ENCODE results near the gene HELQ.
"Not testable (repeated sequence)": the region's sequence is repeated elsewhere in the genome, so short reads cannot be mapped to it uniquely, and the experiment has no call there.

The HELQ gene

DNA sequence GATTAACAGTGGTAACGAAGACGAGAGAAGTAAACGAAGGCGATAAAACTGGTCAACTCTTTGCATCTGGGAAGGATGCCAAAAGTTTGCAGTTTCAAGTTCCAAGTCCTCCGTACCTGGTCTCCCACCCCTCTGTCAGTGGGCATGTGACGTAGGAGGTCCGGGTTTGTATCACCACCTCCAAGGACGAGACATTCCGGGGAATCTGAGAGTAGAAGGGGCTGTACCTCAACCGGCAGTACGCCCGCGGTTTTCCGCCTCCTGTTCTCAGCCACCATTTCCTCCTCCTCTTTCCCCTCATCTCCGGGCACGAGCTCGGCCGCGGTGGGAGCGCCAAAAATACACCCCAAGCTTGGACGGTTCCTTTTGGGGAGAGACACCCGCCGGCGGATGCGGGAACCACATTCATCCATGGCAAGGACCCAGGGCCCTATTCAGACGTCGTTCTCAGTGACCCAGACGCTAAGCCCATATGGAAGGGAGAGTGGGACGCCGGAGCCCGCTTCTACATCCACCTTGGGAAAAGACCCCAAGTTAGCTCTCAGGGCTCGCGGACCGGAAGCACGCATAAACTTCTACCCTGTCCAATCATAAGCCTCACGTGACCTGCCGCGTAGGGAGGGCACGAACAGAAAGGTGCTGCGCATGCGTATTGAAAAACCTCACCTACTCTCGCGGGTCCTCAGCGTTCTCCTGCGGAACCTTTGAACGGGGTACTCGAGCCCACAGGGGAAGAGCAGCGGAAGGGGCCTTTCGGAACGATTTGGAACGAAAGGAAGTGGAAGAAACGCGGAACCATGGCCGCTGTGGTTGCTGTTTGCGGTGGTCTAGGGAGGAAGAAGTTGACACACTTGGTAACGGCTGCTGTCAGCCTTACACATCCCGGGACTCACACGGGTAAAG, at the start of gene HELQ, which contains the start of gene MRPS18C:
TSS of gene HELQ (minus strand) at position 543 of the 903 bp plus-strand sequence. CDS start at position 413, 130 bp downstream.
TSS of gene MRPS18C (plus strand) at position 778 of the 903 bp plus-strand sequence. CDS start at position 798, 20 bp downstream.
- peak; percentile 99 for DNase-seq

- DNase-seq = no peak
These were observed 49.4 kb upstream of the HELQ start for GRCh38 chr4:83504996-83505395.

DNA sequence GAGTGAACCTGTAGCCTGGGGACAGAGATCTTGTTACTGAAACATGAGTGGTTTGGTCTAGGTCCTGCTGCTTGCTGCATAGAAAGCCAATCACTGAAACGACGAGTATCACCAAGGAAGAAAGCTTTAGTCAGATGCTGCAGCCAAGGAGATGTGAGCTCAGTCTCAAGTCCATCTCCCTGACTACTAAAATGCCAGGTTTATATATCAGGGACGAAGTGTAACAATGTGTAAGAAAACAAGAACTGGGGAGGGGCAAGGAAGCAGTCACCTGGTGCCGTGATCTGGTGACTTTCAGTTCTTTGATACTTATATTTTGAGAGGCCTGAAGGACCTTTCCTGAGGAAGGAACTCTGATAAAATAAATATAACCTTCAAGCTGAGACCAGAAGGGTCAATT, 48.9 kb upstream of the HELQ start:
- DNase-seq = no peak

DNA sequence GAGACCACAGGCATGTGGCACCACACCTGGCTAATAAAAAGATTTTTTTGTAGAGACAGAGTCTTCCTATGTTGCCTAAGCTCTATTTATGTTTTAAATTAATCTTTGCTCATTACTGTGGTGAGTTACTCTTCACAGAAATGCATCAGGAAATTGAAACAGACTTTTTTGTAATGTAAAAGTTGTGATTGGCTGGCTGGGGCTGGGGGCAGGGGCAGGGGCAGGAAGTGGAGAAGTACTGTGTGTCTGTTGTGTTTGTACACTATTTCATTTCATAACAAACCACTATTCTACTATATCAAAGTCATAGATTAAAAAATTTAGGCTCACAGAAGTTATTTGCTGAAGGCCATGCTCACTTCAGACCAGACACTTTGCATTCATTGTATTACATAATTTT, 48.4 kb upstream of the HELQ start:
- DNase-seq = no peak

- not testable (repeated sequence) for DNase-seq
These were observed 46.0 kb upstream of the HELQ start for GRCh38 chr4:83501671-83502070.

- DNase-seq = no peak
These were observed 42.6 kb upstream of the HELQ start for GRCh38 chr4:83498187-83498586.

GRCh38 chr4:83496085-83496917, 40.7 kb upstream of the HELQ start:
- DNase-seq = not testable (repeated sequence)

DNA sequence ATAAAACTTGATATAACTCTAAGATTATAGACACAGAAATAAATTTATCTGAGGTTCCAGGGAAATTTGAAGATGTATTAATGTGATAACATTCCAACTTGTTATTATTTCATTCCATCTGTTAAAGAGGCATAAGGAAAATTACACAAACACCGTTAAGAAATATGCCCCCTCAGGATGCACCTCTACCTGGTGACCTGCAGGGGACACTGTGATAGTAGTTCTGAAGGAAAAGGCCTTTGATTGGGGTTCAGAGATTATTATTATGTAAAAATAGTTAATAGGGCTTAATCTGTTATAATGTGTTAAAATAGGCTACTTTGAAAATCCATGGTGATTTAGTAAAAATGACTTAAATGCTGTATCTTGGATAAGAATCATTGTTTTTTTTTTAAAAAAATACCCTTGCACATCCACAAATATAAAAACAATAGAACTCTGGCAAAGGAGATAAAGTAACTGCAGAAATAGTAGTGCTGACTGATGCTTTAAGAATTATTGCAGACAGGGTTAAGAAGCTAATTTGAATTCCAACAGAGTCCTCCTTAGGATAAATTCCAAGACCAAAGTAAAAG, 35.3 kb upstream of the HELQ start:
- no peak for DNase-seq

DNA sequence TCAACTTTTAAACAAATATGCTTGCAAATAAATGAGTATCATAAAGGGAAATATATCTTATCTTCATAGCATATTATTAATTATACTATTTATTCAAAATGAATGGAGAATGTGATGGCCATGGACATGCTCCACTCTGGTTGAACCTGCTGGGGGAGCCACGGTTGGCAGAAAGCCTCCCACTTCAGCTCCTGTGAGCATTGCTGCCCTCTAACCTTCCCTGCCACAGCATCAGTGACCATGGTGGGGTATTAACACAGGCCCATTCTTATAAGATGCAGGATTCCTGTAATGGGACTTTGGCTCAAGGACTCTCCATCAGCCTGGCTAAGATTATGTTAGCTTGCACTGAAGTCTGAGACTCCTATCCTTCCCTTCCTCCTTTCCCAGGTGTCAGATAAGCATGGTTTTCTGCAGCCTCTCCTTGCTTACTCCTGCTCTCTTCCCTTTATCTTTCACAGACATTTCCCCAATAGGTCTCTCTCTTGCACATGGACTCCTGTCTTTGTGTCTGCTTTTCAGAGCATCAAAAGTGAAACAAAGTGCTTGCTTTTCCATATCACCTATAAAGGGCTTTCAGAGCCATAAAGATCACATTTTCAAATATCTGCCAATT, 34.2 kb upstream of the HELQ start:
- DNase-seq = no peak

DNA sequence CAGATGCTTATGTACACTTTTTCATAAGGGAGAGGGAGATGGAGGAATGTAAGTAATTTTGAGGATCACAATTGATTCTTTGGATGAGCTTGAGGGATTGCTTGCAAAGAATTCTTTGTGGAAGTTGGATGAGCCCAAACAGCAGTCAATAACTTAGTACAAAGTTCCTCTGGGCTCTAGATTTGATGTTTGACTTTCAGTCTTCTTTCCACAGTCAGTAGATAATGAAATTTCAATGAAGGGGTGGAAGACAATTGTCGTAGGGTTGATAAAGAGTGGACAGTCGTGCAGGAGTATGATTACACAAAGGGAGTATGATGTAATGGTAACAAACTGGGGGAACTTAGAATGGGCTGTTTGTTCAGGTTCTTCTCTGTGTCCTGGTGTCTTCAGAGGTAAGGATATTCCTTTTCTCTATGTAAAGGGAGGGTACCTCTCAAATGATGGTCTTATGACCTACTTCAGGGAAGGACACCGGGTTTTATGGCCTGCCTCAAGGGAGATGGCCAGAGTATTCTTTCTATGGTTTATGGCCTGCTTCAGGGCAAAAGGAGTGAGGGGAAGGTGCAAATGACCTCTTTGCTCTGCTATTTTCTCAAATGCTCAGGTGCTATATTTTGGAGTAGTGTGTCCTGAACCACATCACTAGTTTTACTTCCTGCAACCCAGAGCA, 31.0 kb upstream of the HELQ start:
- DNase-seq = no peak

GRCh38 chr4:83484500-83485461, 29.2 kb upstream of the HELQ start, which contains the start of gene ABRAXAS1:
ABRAXAS1 (minus strand) TSS chr4:83485100; CDS start chr4:83485072, 28 bp downstream.
- peak; percentile 93 for DNase-seq

DNA sequence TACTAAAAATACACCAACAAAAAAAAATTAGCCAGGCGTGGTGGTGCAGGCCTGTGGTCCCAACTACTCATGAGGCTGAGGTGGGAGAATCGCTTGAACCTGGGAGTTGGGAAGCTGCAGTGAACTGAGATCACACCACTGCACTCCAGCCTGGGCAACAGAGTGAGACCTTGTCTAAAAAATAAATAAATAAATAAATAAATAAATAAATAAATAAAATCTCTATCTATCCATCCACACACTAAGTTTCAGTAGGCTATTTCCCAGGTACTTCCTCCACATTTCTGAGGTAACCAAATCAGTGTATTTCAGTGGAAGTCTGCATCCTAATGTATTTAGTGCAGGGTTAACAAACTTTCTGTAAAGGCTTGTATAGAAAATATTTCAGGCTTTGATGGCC, 18.3 kb upstream of the HELQ start:
- DNase-seq = no peak

GRCh38 chr4:83473423-83473822, 17.8 kb upstream of the HELQ start:
- DNase-seq = no peak

GRCh38 chr4:83456184-83456501, 520 bp upstream of the HELQ start:
- DNase-seq = no peak

- no peak for DNase-seq
These were observed 937 bp downstream of the HELQ start for GRCh38 chr4:83454686-83455085.

- DNase-seq = no peak
These were observed 6.6 kb downstream of the HELQ start for GRCh38 chr4:83449009-83449408.

DNA sequence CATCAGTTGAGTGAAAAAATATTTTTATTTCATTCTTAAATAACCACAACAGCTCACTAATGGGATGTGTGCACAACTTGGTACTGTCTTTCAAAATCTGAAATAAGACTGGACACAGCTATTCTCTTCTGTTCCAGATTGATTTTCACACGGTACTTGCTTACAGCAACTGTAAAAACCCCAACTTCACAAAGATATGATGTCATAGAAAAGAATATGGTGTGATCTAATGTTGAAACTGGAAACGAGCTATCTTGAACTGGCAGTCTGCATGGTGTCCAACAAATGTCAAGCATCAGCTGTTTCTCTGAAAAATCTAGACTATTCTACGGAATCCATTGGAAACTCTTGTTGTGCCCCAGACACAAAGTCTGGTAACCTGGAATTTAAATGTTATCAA, 14.7 kb downstream of the HELQ start:
- no peak for DNase-seq

DNA sequence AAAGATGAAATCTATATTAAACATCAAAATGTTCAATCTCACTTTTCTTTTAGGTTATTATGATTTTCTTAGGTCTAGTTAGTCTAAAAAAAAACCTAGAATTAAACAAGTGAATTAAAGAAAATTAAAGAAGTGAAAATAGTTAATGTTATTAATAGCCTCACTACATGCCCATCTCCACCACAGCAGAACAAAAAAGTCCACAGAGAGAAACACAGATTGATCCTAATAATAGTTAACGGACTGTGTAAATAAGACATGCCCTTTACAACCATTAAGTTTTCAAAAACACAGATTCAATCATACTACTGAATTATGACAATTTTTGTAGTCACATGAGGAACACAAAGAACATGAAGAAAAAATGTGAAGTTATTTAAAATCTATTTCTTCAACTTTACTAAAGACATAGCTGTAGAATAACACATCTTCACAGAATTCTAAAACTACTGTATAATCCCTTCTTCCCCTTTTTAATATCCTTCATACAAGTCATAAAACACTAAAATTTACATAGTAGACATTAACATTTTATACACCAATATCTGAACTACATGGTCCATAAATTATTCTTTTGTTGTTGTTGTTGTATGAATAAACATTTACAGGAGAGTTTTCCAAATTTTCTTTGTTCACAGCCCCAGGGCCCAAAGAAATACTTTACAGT, 15.3 kb downstream of the HELQ start:
- no peak for DNase-seq

GRCh38 chr4:83438719-83439118, 16.9 kb downstream of the HELQ start:
- DNase-seq = no peak

DNA sequence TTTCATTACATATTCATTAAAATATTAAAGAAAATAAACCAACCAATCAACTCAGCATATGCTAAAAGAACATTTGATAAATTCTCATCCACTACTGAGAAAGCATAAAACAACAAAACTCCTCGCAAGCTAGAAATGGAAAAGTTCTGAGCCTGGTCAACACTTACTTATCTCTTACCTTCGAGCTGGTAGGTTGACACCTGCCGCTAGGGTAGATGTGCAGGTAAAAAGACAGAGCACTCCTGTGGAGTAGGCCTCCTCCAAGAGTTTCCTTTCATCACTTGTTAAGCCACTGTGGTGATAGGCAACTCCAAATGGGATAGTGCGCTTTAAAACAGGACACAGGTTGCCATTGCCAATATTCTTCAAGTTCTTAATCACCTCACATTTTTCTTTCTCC, 18.9 kb downstream of the HELQ start:
- DNase-seq = no peak

DNA sequence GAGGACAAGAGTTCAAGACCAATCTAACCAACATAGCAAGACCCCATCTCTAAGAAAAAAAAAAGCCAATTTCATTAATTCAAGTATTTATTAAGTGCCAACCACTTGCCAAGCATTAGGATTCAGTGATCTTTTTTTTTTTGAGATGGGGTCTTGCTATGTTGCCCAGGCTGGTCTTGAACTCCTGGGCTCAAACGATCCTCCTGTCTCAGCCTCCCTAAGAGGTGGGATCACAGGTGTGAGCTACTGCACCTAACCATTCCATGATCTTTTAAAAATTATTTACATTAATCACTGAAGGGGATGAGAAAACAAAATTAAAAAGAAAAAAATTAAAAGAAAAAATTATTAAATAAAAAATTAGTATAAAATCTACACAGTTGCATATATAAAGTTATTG, 24.4 kb downstream of the HELQ start:
- DNase-seq = no peak
